ENCODE results near the gene ZNF205.

ZNF205 gene

GRCh38 chr16:3115003-3115402, 2.6 kb downstream of the ZNF205 start:
- ChIA-PET POLR2A (interaction anchor here (3.8 kb wide), 1 partner anchor 14 kb away, joined by 14 read pairs; no protein-coding TSS in a partner anchor), CTCF (interaction anchor here (0.5 to 3.1 kb wide), 4 partner anchors 14 to 53 kb away, joined by 3 to 14 read pairs (median 3); no protein-coding TSS in a partner anchor)
- Histone ChIP-seq H3K27ac (ENCODE audit: extremely low read depth, low read depth, low read length) (no peak overlapping the region), H3K4me3 (ENCODE audit: low read depth, low read length) (no peak overlapping the region), H3K4me1 (ENCODE audit: control insufficient read depth, insufficient read depth, low read length) (peaks cover 4% of the 10 kb centered on the region), H3K9me3 (ENCODE audit: control insufficient read depth, insufficient read depth, low read depth, low read length) (no peaks in the 10 kb centered on the region), H3K36me3 (ENCODE audit: control insufficient read depth in 2 of 2, insufficient read depth in 1 of 2, low read length in 2 of 2) (peaks cover 0 to 56% of the 10 kb centered on the region in 2 experiments; a peak in 2 of 3 replicates)
- no peak for TF ChIP-seq YY1 (tag by site-specific recombination; IDR thresholded peaks at IDR 0.05)
- 0 out of 2 replicates have a peak, but pooled peaks have one; percentile 7 for TF ChIP-seq EGR2 (tag by site-specific recombination; IDR thresholded peaks at IDR 0.05; ENCODE audit: low read depth)

GRCh38 chr16:3115561-3115960, 3.2 kb downstream of the ZNF205 start:
- TF ChIP-seq CTCF (tag by site-specific recombination; IDR thresholded peaks at IDR 0.05) = 0 out of 2 replicates have a peak, but pooled peaks have one; percentile 37
- no peak for TF ChIP-seq ZBTB1 (tag by site-specific recombination; IDR thresholded peaks at IDR 0.05)
- Histone ChIP-seq H3K36me3 (ENCODE audit: control insufficient read depth in 2 of 2, insufficient read depth in 1 of 2, low read length in 2 of 2) (peaks cover 0 to 62% of the 10 kb centered on the region in 2 experiments; a peak in 2 of 3 replicates), H3K4me3 (ENCODE audit: low read depth, low read length) (no peak overlapping the region), H3K4me1 (ENCODE audit: control insufficient read depth, insufficient read depth, low read length) (peaks cover 4% of the 10 kb centered on the region), H3K9me3 (ENCODE audit: control insufficient read depth, insufficient read depth, low read depth, low read length) (no peaks in the 10 kb centered on the region), H3K27ac (ENCODE audit: extremely low read depth, low read depth, low read length) (no peak overlapping the region)
- ChIA-PET CTCF (interaction anchor here (0.5 to 3.1 kb wide), 4 partner anchors 14 to 52 kb away, joined by 3 to 14 read pairs (median 3); no protein-coding TSS in a partner anchor), POLR2A (interaction anchor here (3.8 kb wide), 1 partner anchor 14 kb away, joined by 14 read pairs; no protein-coding TSS in a partner anchor)

- no peak overlapping the region for H3K27ac ChIP-seq (ENCODE audit: extremely low read depth, low read depth, low read length)
- peak; percentile 36; the same call in 1 of the 2 replicates for TF ChIP-seq GLIS1 (tag by site-specific recombination; IDR thresholded peaks at IDR 0.05)
- no peak for TF ChIP-seq ZEB2 (tag by site-specific recombination; IDR thresholded peaks at IDR 0.05)
- no peak for TF ChIP-seq ZBTB7A (tag by site-specific recombination; IDR thresholded peaks at IDR 0.05; ENCODE audit: low read depth)
- peak; percentile 70 for TF ChIP-seq EGR2 (tag by site-specific recombination; IDR thresholded peaks at IDR 0.05; ENCODE audit: low read depth)
- TF ChIP-seq ZNF114 (tag by site-specific recombination; IDR thresholded peaks at IDR 0.05) = no peak
- TF ChIP-seq BCL11B (tag by site-specific recombination; IDR thresholded peaks at IDR 0.05; ENCODE audit: low read depth) = no peak
- TF ChIP-seq SETDB1 (IDR thresholded peaks at IDR 0.05; ENCODE audit: insufficient read length, low read length) = no peak
- no peak for TF ChIP-seq ZNF626 (tag by site-specific recombination; IDR thresholded peaks at IDR 0.05)
- no peak for TF ChIP-seq ZNF610 (tag by site-specific recombination; IDR thresholded peaks at IDR 0.05; ENCODE audit: borderline replicate concordance)
- no peak for TF ChIP-seq ZSCAN23 (tag by site-specific recombination; IDR thresholded peaks at IDR 0.05)
- peak; percentile 66; the same call in 1 of the 2 replicates for TF ChIP-seq PRDM10 (tag by site-specific recombination; IDR thresholded peaks at IDR 0.05)
- no peak for TF ChIP-seq WT1 (tag by site-specific recombination; IDR thresholded peaks at IDR 0.05)
- 0 out of 2 replicates have a peak, but pooled peaks have one; percentile 36 for TF ChIP-seq PRDM4 (tag by site-specific recombination; IDR thresholded peaks at IDR 0.05)
- TF ChIP-seq ZNF677 (tag by site-specific recombination; IDR thresholded peaks at IDR 0.05) = no peak
- no peak for TF ChIP-seq BCL6B (tag by site-specific recombination; IDR thresholded peaks at IDR 0.05)
- TF ChIP-seq ZFHX2 (tag by site-specific recombination; conservative IDR thresholded peaks at IDR 0.05) = peak; percentile 72
- no peak for TF ChIP-seq ZNF791 (tag by site-specific recombination; IDR thresholded peaks at IDR 0.05)
- H3K36me3 ChIP-seq (ENCODE audit: control insufficient read depth in 2 of 2, insufficient read depth in 1 of 2, low read length in 2 of 2) = peaks cover 0 to 65% of the 10 kb centered on the region in 2 experiments; a peak in 2 of 3 replicates
- peaks cover 2% of the 10 kb centered on the region for H3K4me1 ChIP-seq (ENCODE audit: control insufficient read depth, insufficient read depth, low read length)
- ChIA-PET POLR2A (interaction anchor here (0.9 to 1.4 kb wide), 5 partner anchors 11 to 84 kb away, joined by 3 to 6 read pairs (median 4); no protein-coding TSS in a partner anchor), CTCF (interaction anchor here (0.6 to 2.1 kb wide), 3 partner anchors 11 to 20 kb away, joined by 3 to 14 read pairs (median 6); no protein-coding TSS in a partner anchor)
- H3K4me3 ChIP-seq (ENCODE audit: low read depth, low read length) = no peak overlapping the region
- no peaks in the 10 kb centered on the region for H3K9me3 ChIP-seq (ENCODE audit: control insufficient read depth, insufficient read depth, low read depth, low read length)
These were observed 5.9 kb downstream of the ZNF205 start for GRCh38 chr16:3118204-3118790.
